K562 (cell line): ENCODE results near the gene TRIM33. TPM values are rescaled to one million over a fixed set of nuclear protein-coding genes. Genes with fewer than 3 reads are reported as not detected.
A peak's percentile ranks its signal among the peaks of the same experiment; 100 is the strongest.

ENCODE experiments used
- BRD9 ChIP-seq: fragments of 450-650 bp; IDR thresholded peaks from 2 replicates; pipeline ENCODE4 v1.6.1; 2018; ENCODE audit warnings: low read depth; ENCODE audit not compliant: partially characterized antibody
- C11orf30 ChIP-seq: fragments of 450-650 bp; IDR thresholded peaks from 2 replicates; pipeline ENCODE4 v1.6.1; 2016; ENCODE audit warnings: low read depth, mild to moderate bottlenecking
- CC2D1A ChIP-seq: fragments of 450-650 bp; IDR thresholded peaks from 2 replicates; pipeline ENCODE4 v1.6.1; 2017; ENCODE audit warnings: mild to moderate bottlenecking
- EP400 ChIP-seq: fragments of 450-650 bp; IDR thresholded peaks from 2 replicates; pipeline ENCODE4 v1.6.1; 2017; ENCODE audit warnings: antibody characterized with exemption, mild to moderate bottlenecking, moderate library complexity
- IRF9 ChIP-seq: fragments of 450-650 bp; IDR thresholded peaks from 2 replicates; pipeline ENCODE4 v1.6.1; 2016; ENCODE audit warnings: missing biosample characterization, missing genetic modification characterization
- KDM1A ChIP-seq, 2 experiments: fragments of 450-650 bp; IDR thresholded peaks; 2 replicates each; pipeline ENCODE4 v1.6.1; 2016; ENCODE audit warnings: mild to moderate bottlenecking in 2 of 2
- MAFK ChIP-seq: IDR thresholded peaks from 2 replicates; pipeline ENCODE4 v1.6.1; 2011; ENCODE audit warnings: low read length, improper control_type of control experiment
- MEIS2 ChIP-seq: fragments of 450-650 bp; IDR thresholded peaks from 2 replicates; pipeline ENCODE4 v1.6.1; 2014; ENCODE audit warnings: mild to moderate bottlenecking; ENCODE audit not compliant: partially characterized antibody
- MYBL2 ChIP-seq, 2 experiments: fragments of 450-650 bp in 1 of 2; sonication (generic) in 1 of 2; formaldehyde crosslinking in 1 of 2; IDR thresholded peaks; 2 replicates each; pipeline versions ENCODE4 v1.6.1 to v1.8.1; 2017 to 2022; ENCODE audit warnings: borderline replicate concordance in 1 of 2, inconsistent platforms in 1 of 2, low read depth in 1 of 2, mild to moderate bottlenecking in 1 of 2, missing genetic modification reagents in 1 of 2, moderate library complexity in 1 of 2
- NFATC3 ChIP-seq: fragments of 450-650 bp; IDR thresholded peaks from 2 replicates; pipeline ENCODE4 v1.6.1; 2017; ENCODE audit warnings: mild to moderate bottlenecking
- PBX2 ChIP-seq, 2 experiments: IDR thresholded peaks in 1 of 2; conservative IDR thresholded peaks in 1 of 2; 2 replicates each; pipeline ENCODE4 v1.6.1; 2016; ENCODE audit warnings: low read depth in 2 of 2, mild to moderate bottlenecking in 1 of 2, missing compliant biosample characterization in 1 of 2, missing genetic modification characterization in 1 of 2, moderate library complexity in 1 of 2
- PML ChIP-seq: IDR thresholded peaks from 2 replicates; pipeline ENCODE4 v1.6.1; 2012; ENCODE audit warnings: low read length, inconsistent platforms
- RREB1 ChIP-seq: fragments of 250-450 bp; sonication (Bioruptor Pico); IDR thresholded peaks from 2 replicates; pipeline ENCODE4 v1.4.0; 2020
- TCF7 ChIP-seq: sonication (generic); IDR thresholded peaks from 2 replicates; pipeline ENCODE4 v1.6.1; 2016; ENCODE audit warnings: antibody characterized with exemption, borderline replicate concordance
- U2AF1 ChIP-seq: fragments of 200-400 bp; formaldehyde crosslinking; optimal IDR thresholded peaks from 2 replicates; pipeline ENCODE3; 2017; ENCODE audit warnings: mild to moderate bottlenecking, low read depth, low read length, moderate library complexity
- XRCC3 ChIP-seq: fragments of 450-650 bp; IDR thresholded peaks from 2 replicates; pipeline ENCODE4 v1.6.1; 2017; ENCODE audit warnings: mild to moderate bottlenecking, moderate library complexity
- ZC3H8 ChIP-seq: fragments of 450-650 bp; IDR thresholded peaks from 2 replicates; pipeline ENCODE4 v1.6.1; 2017
- ZNF140 ChIP-seq: fragments of 250-450 bp; sonication (Bioruptor Pico); IDR thresholded peaks from 2 replicates; pipeline ENCODE4 v1.8.0; 2021; ENCODE audit warnings: moderate library complexity, mild to moderate bottlenecking, inconsistent platforms
- polyA plus RNA-seq, 8 experiments: library from polyadenylated mRNA; depleted of rRNA in 4 of 8; stranded (reverse) in 5 of 8; unstranded in 3 of 8; fragments of >200 nt; fragmentation: Nextera tagmentation in 2 of 8; fragmentation: Illumina TruSeq in 1 of 8; extraction: Ambion mirVana in 2 of 8; extraction: Trizol in 1 of 8; gene quantifications; 2 replicates each; pipeline versions ENCODE4 v1.2.1 to v1.2.3, GENCODE V29; 2011 to 2014; ENCODE audit warnings: inconsistent platforms in 1 of 8, missing spikeins in 1 of 8
- total RNA-seq, 7 experiments: library from RNA; depleted of rRNA in 6 of 7; stranded (reverse); fragments of >200 nt in 6 of 7; fragmentation: Illumina TruSeq in 2 of 7; extraction: Trizol in 2 of 7; gene quantifications; 2 replicates each; pipeline versions ENCODE4 v1.2.1 to v1.2.3, GENCODE V29; 2011 to 2021; ENCODE audit warnings: low replicate concordance in 1 of 7

The TRIM33 gene
- total and polyA plus RNA-seq, 9 of the 15 experiments (the other 6 are each of a cell fraction or from before 2014, with no cell fraction given), result 9.3 to 58.4 (median 40.2) TPM

GRCh38 chr1:114509596-114510273 is 1.3 kb downstream of the TRIM33 start (continued):
- TF ChIP-seq KDM1A (IDR thresholded peaks at IDR 0.05) (peak in 1 of 2 experiments; percentile 56; a peak in 2 of 4 replicates), U2AF1 (no peak), MAFK (0 out of 2 replicates have a peak, but pooled peaks have one; percentile 10), MYBL2 (IDR thresholded peaks at IDR 0.05; ENCODE audit: low read depth) (no peak), MYBL2 (CRISPR knock-in tag; IDR thresholded peaks at IDR 0.05; ENCODE audit: borderline replicate concordance) (no peak), BRD9 (peak; percentile 75), CC2D1A (peak; percentile 73; the same call in 1 of the 2 replicates), ZNF140 (CRISPR knock-in tag) (no peak), PBX2 (CRISPR knock-in tag; IDR thresholded peaks at IDR 0.05; ENCODE audit: low read depth) (no peak), PBX2 (tag; conservative IDR thresholded peaks at IDR 0.05; ENCODE audit: low read depth) (peak; percentile 56; the same call in 1 of the 2 replicates), EP400 (peak; percentile 44; the same call in 1 of the 2 replicates), TCF7 (no peak), IRF9 (tag) (no peak), NFATC3 (peak; percentile 38; the same call in 1 of the 2 replicates), XRCC3 (no peak), ZC3H8 (peak; percentile 82; the same call in 1 of the 2 replicates), PML (no peak), MEIS2 (peak; percentile 53), C11orf30 (no peak), RREB1 (CRISPR knock-in tag) (no peak)
